CD4-positive, alpha-beta T cell (primary cell): ENCODE data around the gene RARG. TPM values are rescaled to one million over a fixed set of nuclear protein-coding genes. Genes with fewer than 3 reads are reported as not detected.

Source experiments
- ATAC-seq: fragments of 200-7000 bp; cut with Tn5 transposase; one replicate; pipeline ENCODE4 v1.10.0; 2022; ENCODE audit warnings: mild to moderate bottlenecking; ENCODE audit not compliant: poor library complexity
- CTCF ChIA-PET: fragments of 350-600 bp; sonication (Branson Sonifier 250); formaldehyde crosslinking; loops from one replicate; lab custom pipeline; 2021; ENCODE audit warnings: antibody characterized with exemption, inconsistent platforms; lab: Charles Lee
- POLR2A ChIA-PET: fragments of 350-600 bp; sonication (Branson Sonifier 250); formaldehyde crosslinking; loops from one replicate; lab custom pipeline; 2021; ENCODE audit warnings: antibody characterized with exemption, inconsistent platforms; lab: Charles Lee
- DNase-seq, 14 experiments: peaks; one replicate each; pipeline ENCODE4 v3.0.0-alpha.2; 2013 to 2020; ENCODE audit warnings: mixed read lengths in 2 of 14
- H3K27ac ChIP-seq, 2 donors: one replicate each; pipeline versions ENCODE4 v1.5.1 to v1.7.0; 2013; ENCODE audit warnings: low read length in 2 of 2, low read depth in 1 of 2, mild to moderate bottlenecking in 1 of 2
- H3K27me3 ChIP-seq, 2 experiments: 1 replicate in 1 of 2; 2 replicates in 1 of 2; pipeline versions ENCODE4 v1.6.1 to v1.7.0; 2013; ENCODE audit warnings: low read length in 2 of 2, control low read depth in 1 of 2, mild to moderate bottlenecking in 1 of 2, moderate library complexity in 1 of 2; ENCODE audit not compliant: insufficient read depth in 2 of 2, control insufficient read depth in 1 of 2
- H3K36me3 ChIP-seq: one replicate; pipeline ENCODE4 v1.6.1; 2013; ENCODE audit warnings: low read length, control low read depth; ENCODE audit not compliant: insufficient read depth
- H3K4me1 ChIP-seq: one replicate; pipeline ENCODE4 v1.6.1; 2013; ENCODE audit warnings: low read length, control low read depth; ENCODE audit not compliant: insufficient read depth
- H3K4me3 ChIP-seq: one replicate; pipeline ENCODE4 v1.5.1; 2013; ENCODE audit warnings: mild to moderate bottlenecking, low read length, moderate library complexity
- H3K9me3 ChIP-seq, 2 experiments: 1 replicate in 1 of 2; 2 replicates in 1 of 2; pipeline versions ENCODE4 v1.6.1 to v1.7.0; 2013; ENCODE audit warnings: low read length in 2 of 2, mild to moderate bottlenecking in 2 of 2, control low read depth in 1 of 2, moderate library complexity in 1 of 2; ENCODE audit not compliant: control insufficient read depth in 1 of 2, insufficient read depth in 1 of 2
- H3K27ac Mint-ChIP-seq: one replicate; pipeline ENCODE4 v1.8.0; 2020; ENCODE audit warnings: mixed read lengths
- H3K27me3 Mint-ChIP-seq: one replicate; pipeline ENCODE4 v1.8.0; 2021; ENCODE audit warnings: mixed read lengths
- H3K36me3 Mint-ChIP-seq: one replicate; pipeline ENCODE4 v1.8.0; 2021; ENCODE audit warnings: low read depth, mixed read lengths
- H3K4me1 Mint-ChIP-seq: one replicate; pipeline ENCODE4 v1.8.0; 2021; ENCODE audit warnings: low read depth, mixed read lengths
- H3K4me3 Mint-ChIP-seq: one replicate; pipeline ENCODE4 v1.8.0; 2020; ENCODE audit warnings: mild to moderate bottlenecking, mixed read lengths
- H3K9me3 Mint-ChIP-seq: one replicate; pipeline ENCODE4 v1.8.0; 2020; ENCODE audit warnings: mixed read lengths
- intact Hi-C, 2 experiments: fragments of 100-400 bp; cut with DNase I in 1 of 2; cut with micrococcal nuclease in 1 of 2; formaldehyde crosslinking; loops; one replicate each; pipeline versions ENCODE4 v1.15.1 to v1.9.0; 2023 to 2025; cut with DNase I, micrococcal nuclease
- total RNA-seq, 174 experiments: library from RNA in 2 of 174; stranded (reverse) in 2 of 174; gene quantifications; one replicate each; pipeline ENCODE4 v1.2.3 and lab custom pipeline; 2021 to 2026
- TF ChIP-seq, protein P1 (sequence below): fragments of 200-600 bp; IDR thresholded peaks from one replicate; pipeline ENCODE4 v1.8.0; 2022; ENCODE audit warnings: antibody characterized with exemption, mild to moderate bottlenecking

RARG gene
- total RNA-seq, 2 experiments from 2014 or later, result 14.0 to 15.8 TPM

DNA sequence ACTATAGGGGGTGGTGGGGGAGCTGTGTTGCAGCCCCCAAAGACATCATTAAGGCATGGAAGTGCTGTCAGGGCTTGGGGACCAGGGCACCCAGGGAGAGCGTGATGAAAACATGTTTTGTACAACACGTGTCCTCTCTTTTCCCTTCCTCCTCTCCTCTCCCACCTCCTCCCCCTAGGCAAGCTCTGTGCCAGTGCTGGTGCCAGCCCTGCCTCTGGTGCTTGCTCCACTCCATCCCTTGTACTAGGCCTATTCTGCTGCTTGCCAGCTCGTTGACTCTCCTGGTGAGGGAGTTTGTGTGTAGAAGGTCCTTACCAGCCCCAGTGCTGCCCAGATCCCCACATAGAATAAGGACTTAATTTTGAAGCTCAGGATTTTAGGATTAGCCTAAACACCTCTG, 3.2 kb upstream of the RARG start:
- H3K9me3 Mint-ChIP-seq, result no peaks in the 10 kb centered on the region
- H3K27ac Mint-ChIP-seq, result peak overlapping the region; percentile 87
- CTCF ChIA-PET, result interaction anchor here (0.7 to 3.0 kb wide), 4 partner anchors 14 to 110 kb away, joined by 3 to 14 read pairs (median 8); a partner anchor contains a TSS
- H3K4me3 Mint-ChIP-seq, result peak overlapping the region; percentile 38
- Histone ChIP-seq H3K36me3 (no peaks in the 10 kb centered on the region), H3K9me3 (no peaks in the 10 kb centered on the region), H3K27me3 (no peaks in the 10 kb centered on the region), H3K4me3 (no peak overlapping the region), H3K4me1 (peaks cover 68% of the 10 kb centered on the region), H3K27ac (peak overlapping the region in 1 of 2 donors; percentile 86)
- H3K4me1 Mint-ChIP-seq, result peaks cover 48% of the 10 kb centered on the region
- no peaks in the 10 kb centered on the region for H3K27me3 Mint-ChIP-seq
- no peaks in the 10 kb centered on the region for H3K36me3 Mint-ChIP-seq
- POLR2A ChIA-PET, result interaction anchor here (3.5 kb wide), 1 partner anchor 16 kb away, joined by 43 read pairs; no protein-coding TSS in a partner anchor
- ATAC-seq, result no peak
- intact Hi-C loops, result no loop called here
- no peak for DNase-seq
- TF ChIP-seq, protein P1, sequence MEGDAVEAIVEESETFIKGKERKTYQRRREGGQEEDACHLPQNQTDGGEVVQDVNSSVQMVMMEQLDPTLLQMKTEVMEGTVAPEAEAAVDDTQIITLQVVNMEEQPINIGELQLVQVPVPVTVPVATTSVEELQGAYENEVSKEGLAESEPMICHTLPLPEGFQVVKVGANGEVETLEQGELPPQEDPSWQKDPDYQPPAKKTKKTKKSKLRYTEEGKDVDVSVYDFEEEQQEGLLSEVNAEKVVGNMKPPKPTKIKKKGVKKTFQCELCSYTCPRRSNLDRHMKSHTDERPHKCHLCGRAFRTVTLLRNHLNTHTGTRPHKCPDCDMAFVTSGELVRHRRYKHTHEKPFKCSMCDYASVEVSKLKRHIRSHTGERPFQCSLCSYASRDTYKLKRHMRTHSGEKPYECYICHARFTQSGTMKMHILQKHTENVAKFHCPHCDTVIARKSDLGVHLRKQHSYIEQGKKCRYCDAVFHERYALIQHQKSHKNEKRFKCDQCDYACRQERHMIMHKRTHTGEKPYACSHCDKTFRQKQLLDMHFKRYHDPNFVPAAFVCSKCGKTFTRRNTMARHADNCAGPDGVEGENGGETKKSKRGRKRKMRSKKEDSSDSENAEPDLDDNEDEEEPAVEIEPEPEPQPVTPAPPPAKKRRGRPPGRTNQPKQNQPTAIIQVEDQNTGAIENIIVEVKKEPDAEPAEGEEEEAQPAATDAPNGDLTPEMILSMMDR, result no peak

GRCh38 chr12:53234271-53234914, 2.4 kb upstream of the RARG start:
- Mint-ChIP-seq H3K27me3 (no peaks in the 10 kb centered on the region), H3K9me3 (no peaks in the 10 kb centered on the region), H3K36me3 (no peaks in the 10 kb centered on the region), H3K4me1 (peaks cover 56% of the 10 kb centered on the region), H3K4me3 (no peak overlapping the region), H3K27ac (peak overlapping the region; percentile 87)
- H3K36me3 ChIP-seq, result no peaks in the 10 kb centered on the region
- ChIA-PET POLR2A (interaction anchor here (0.7 to 3.4 kb wide), 3 partner anchors 11 to 29 kb away, joined by 3 to 21 read pairs (median 6); no protein-coding TSS in a partner anchor), CTCF (interaction anchor here (1.0 to 3.0 kb wide), 3 partner anchors 17 to 111 kb away, joined by 3 to 12 read pairs (median 4); a partner anchor contains a TSS)
- TF ChIP-seq, protein P1, result no peak
- ATAC-seq (no peak), DNase-seq (peak in 3 of 14 experiments; percentile 34 to 49 (median 36))
- H3K27ac ChIP-seq, result peak overlapping the region; percentile 8 to 86
- intact Hi-C loops, result no loop called here
- H3K9me3 ChIP-seq, result no peaks in the 10 kb centered on the region
- H3K4me3 ChIP-seq, result no peak overlapping the region
- H3K4me1 ChIP-seq, result peaks cover 75% of the 10 kb centered on the region
- H3K27me3 ChIP-seq, result no peaks in the 10 kb centered on the region

- DNase-seq, result peak in 1 of 14 experiments; percentile 20
- intact Hi-C loops, result loop anchor here in 1 of 2 experiments (2.0 kb wide), 1 partner anchor 21 kb away; no protein-coding TSS in a partner anchor
- no peak for ATAC-seq
- H3K4me3 ChIP-seq, result peak overlapping the region; percentile 55
- H3K4me3 Mint-ChIP-seq, result peak overlapping the region; percentile 36
- H3K36me3 ChIP-seq, result no peaks in the 10 kb centered on the region
- peak overlapping the region; percentile 8 to 86 for H3K27ac ChIP-seq
- peaks cover 82% of the 10 kb centered on the region for H3K4me1 ChIP-seq
- no peaks in the 10 kb centered on the region for H3K36me3 Mint-ChIP-seq
- POLR2A ChIA-PET, result interaction anchor here (0.6 to 3.4 kb wide), 3 partner anchors 10 to 241 kb away, joined by 3 to 21 read pairs (median 6); no protein-coding TSS in a partner anchor
- no peaks in the 10 kb centered on the region for H3K9me3 ChIP-seq
- no peaks in the 10 kb centered on the region for H3K27me3 Mint-ChIP-seq
- peak overlapping the region; percentile 81 for H3K27ac Mint-ChIP-seq
- H3K4me1 Mint-ChIP-seq, result peaks cover 63% of the 10 kb centered on the region
- no peaks in the 10 kb centered on the region for H3K27me3 ChIP-seq
- CTCF ChIA-PET, result interaction anchor here (1.0 to 2.3 kb wide), 4 partner anchors 17 to 112 kb away, joined by 3 to 8 read pairs (median 4); no protein-coding TSS in a partner anchor
- TF ChIP-seq, protein P1, result no peak
- H3K9me3 Mint-ChIP-seq, result no peaks in the 10 kb centered on the region
These were observed 1.7 kb upstream of the RARG start for GRCh38 chr12:53233671-53234121.
